GM23338 (cell line): ENCODE measurements around the gene PRKD3. TPM values are rescaled to one million over a fixed set of nuclear protein-coding genes. Genes with fewer than 3 reads are reported as not detected.

ENCODE experiments used
- ATAC-seq: fragments of 200-7000 bp; cut with Tn5 transposase; 3 replicates; pipeline ENCODE4 v1.9.1; 2020
- DNase-seq: peaks from one replicate; pipeline ENCODE4 v3.0.0-alpha.2; 2015; ENCODE audit warnings: low spot score
- H2AFZ ChIP-seq: fragments of 200-600 bp; sonication (generic); 2 replicates; pipeline ENCODE4 v1.8.0; 2016; ENCODE audit warnings: antibody characterized with exemption, mild to moderate bottlenecking, moderate library complexity
- H3F3A ChIP-seq: fragments of 200-600 bp; sonication (generic); replicated peaks from 2 replicates; pipeline ENCODE4 v1.8.0; 2017; ENCODE audit warnings: antibody characterized with exemption, mixed run types, low read depth
- H3K27ac ChIP-seq: fragments of 200-600 bp; sonication (generic); 2 replicates; pipeline ENCODE4 v1.6.1; 2016; ENCODE audit warnings: low read depth
- H3K27me3 ChIP-seq: fragments of 200-600 bp; sonication (generic); 2 replicates; pipeline ENCODE4 v1.8.0; 2016; ENCODE audit warnings: mild to moderate bottlenecking, mixed run types, moderate library complexity; ENCODE audit not compliant: insufficient read depth
- H3K36me3 ChIP-seq: fragments of 200-600 bp; sonication (generic); 2 replicates; pipeline ENCODE4 v1.8.0; 2016; ENCODE audit warnings: mild to moderate bottlenecking; ENCODE audit not compliant: insufficient read depth
- H3K4me1 ChIP-seq: fragments of 200-600 bp; sonication (generic); 2 replicates; pipeline ENCODE4 v1.8.0; 2016; ENCODE audit warnings: mild to moderate bottlenecking, moderate library complexity; ENCODE audit not compliant: insufficient read depth
- H3K4me2 ChIP-seq: fragments of 200-600 bp; sonication (generic); 2 replicates; pipeline ENCODE4 v1.7.1; 2017; ENCODE audit warnings: mixed run types
- H3K4me3 ChIP-seq: fragments of 200-600 bp; sonication (generic); 2 replicates; pipeline ENCODE4 v1.6.1; 2016; ENCODE audit warnings: mixed run types
- H3K79me2 ChIP-seq: fragments of 200-600 bp; sonication (generic); replicated peaks from 2 replicates; pipeline ENCODE4 v1.8.0; 2017; ENCODE audit warnings: mild to moderate bottlenecking; ENCODE audit not compliant: insufficient read depth
- H3K9me2 ChIP-seq: fragments of 200-600 bp; sonication (generic); 2 replicates; pipeline ENCODE4 v1.8.0; 2017; ENCODE audit not compliant: insufficient read depth
- H4K20me1 ChIP-seq: fragments of 200-600 bp; sonication (generic); replicated peaks from 2 replicates; pipeline ENCODE4 v1.8.0; 2017; ENCODE audit warnings: mild to moderate bottlenecking; ENCODE audit not compliant: insufficient read depth
- H3K27ac Mint-ChIP-seq: 2 replicates; pipeline ENCODE4 v1.8.0; 2020; ENCODE audit warnings: inconsistent platforms, mild to moderate bottlenecking, moderate library complexity, mixed read lengths
- H3K27me3 Mint-ChIP-seq: 3 replicates; pipeline ENCODE4 v1.8.0; 2022; ENCODE audit warnings: low read depth, mild to moderate bottlenecking, moderate library complexity, mixed read lengths, inconsistent platforms; ENCODE audit not compliant: insufficient read depth, poor library complexity
- H3K36me3 Mint-ChIP-seq: 3 replicates; pipeline ENCODE4 v1.8.0; 2021; ENCODE audit warnings: low read depth, mild to moderate bottlenecking, inconsistent platforms, moderate library complexity, mixed read lengths
- H3K4me1 Mint-ChIP-seq: 3 replicates; pipeline ENCODE4 v1.8.0; 2020; ENCODE audit warnings: mild to moderate bottlenecking, inconsistent platforms, mixed read lengths
- H3K4me3 Mint-ChIP-seq: 3 replicates; pipeline ENCODE4 v1.8.0; 2021; ENCODE audit warnings: moderate library complexity, mild to moderate bottlenecking, inconsistent platforms, mixed read lengths
- H3K9me3 Mint-ChIP-seq: 3 replicates; pipeline ENCODE4 v1.8.0; 2020; ENCODE audit warnings: moderate library complexity, mild to moderate bottlenecking, inconsistent platforms, mixed read lengths
- JUNB ChIP-seq: IDR thresholded peaks from one replicate; pipeline ENCODE4 v1.6.1; 2016; ENCODE audit warnings: antibody characterized with exemption; ENCODE audit not compliant: unreplicated experiment
- NANOG ChIP-seq: IDR thresholded peaks from 2 replicates; pipeline ENCODE4 v1.6.1; 2016; ENCODE audit warnings: antibody characterized with exemption, borderline replicate concordance
- ZNF114 ChIP-seq: fragments of 250-450 bp; sonication (Bioruptor Pico); IDR thresholded peaks from 2 replicates; pipeline ENCODE4 v1.5.0; 2020; ENCODE audit warnings: mild to moderate bottlenecking, moderate library complexity
- polyA plus RNA-seq: library from polyadenylated mRNA; unstranded; fragments of >200 nt; fragmentation: Nextera tagmentation; extraction: Ambion mirVana; gene quantifications from 2 replicates; pipeline ENCODE4 v1.2.1, GENCODE V29; 2016
- total RNA-seq: library from RNA; depleted of rRNA; stranded (reverse); fragments of >200 nt; shearing (Covaris generic); gene quantifications from 2 replicates; pipeline ENCODE4 v1.2.3, GENCODE V29; 2014
- TF ChIP-seq, protein P1 (sequence below): fragments of 250-450 bp; sonication (Bioruptor Pico); IDR thresholded peaks from 2 replicates; pipeline ENCODE4 v1.5.0; 2020; ENCODE audit warnings: mild to moderate bottlenecking, moderate library complexity
- TF ChIP-seq, protein P2 (sequence below), 2 experiments: fragments of 200-600 bp in 1 of 2; sonication (generic) in 1 of 2; conservative IDR thresholded peaks; 2 replicates each; pipeline versions ENCODE4 v1.5.1 to v1.6.1; 2016 to 2017; ENCODE audit warnings: antibody characterized with exemption in 2 of 2, low read depth in 2 of 2, mild to moderate bottlenecking in 2 of 2, moderate library complexity in 1 of 2

Gene PRKD3
- total and polyA plus RNA-seq, 2 experiments from 2014 or later = 59.7 to 77.0 TPM

- ATAC-seq (no peak), DNase-seq (no peak)
- no peaks in the 10 kb centered on the region for H3K4me1 ChIP-seq
- H3K9me2 ChIP-seq = no peaks in the 10 kb centered on the region
- no peak for TF ChIP-seq JUNB
- TF ChIP-seq ZNF114 (CRISPR knock-in tag) = no peak
- TF ChIP-seq, protein P1, sequence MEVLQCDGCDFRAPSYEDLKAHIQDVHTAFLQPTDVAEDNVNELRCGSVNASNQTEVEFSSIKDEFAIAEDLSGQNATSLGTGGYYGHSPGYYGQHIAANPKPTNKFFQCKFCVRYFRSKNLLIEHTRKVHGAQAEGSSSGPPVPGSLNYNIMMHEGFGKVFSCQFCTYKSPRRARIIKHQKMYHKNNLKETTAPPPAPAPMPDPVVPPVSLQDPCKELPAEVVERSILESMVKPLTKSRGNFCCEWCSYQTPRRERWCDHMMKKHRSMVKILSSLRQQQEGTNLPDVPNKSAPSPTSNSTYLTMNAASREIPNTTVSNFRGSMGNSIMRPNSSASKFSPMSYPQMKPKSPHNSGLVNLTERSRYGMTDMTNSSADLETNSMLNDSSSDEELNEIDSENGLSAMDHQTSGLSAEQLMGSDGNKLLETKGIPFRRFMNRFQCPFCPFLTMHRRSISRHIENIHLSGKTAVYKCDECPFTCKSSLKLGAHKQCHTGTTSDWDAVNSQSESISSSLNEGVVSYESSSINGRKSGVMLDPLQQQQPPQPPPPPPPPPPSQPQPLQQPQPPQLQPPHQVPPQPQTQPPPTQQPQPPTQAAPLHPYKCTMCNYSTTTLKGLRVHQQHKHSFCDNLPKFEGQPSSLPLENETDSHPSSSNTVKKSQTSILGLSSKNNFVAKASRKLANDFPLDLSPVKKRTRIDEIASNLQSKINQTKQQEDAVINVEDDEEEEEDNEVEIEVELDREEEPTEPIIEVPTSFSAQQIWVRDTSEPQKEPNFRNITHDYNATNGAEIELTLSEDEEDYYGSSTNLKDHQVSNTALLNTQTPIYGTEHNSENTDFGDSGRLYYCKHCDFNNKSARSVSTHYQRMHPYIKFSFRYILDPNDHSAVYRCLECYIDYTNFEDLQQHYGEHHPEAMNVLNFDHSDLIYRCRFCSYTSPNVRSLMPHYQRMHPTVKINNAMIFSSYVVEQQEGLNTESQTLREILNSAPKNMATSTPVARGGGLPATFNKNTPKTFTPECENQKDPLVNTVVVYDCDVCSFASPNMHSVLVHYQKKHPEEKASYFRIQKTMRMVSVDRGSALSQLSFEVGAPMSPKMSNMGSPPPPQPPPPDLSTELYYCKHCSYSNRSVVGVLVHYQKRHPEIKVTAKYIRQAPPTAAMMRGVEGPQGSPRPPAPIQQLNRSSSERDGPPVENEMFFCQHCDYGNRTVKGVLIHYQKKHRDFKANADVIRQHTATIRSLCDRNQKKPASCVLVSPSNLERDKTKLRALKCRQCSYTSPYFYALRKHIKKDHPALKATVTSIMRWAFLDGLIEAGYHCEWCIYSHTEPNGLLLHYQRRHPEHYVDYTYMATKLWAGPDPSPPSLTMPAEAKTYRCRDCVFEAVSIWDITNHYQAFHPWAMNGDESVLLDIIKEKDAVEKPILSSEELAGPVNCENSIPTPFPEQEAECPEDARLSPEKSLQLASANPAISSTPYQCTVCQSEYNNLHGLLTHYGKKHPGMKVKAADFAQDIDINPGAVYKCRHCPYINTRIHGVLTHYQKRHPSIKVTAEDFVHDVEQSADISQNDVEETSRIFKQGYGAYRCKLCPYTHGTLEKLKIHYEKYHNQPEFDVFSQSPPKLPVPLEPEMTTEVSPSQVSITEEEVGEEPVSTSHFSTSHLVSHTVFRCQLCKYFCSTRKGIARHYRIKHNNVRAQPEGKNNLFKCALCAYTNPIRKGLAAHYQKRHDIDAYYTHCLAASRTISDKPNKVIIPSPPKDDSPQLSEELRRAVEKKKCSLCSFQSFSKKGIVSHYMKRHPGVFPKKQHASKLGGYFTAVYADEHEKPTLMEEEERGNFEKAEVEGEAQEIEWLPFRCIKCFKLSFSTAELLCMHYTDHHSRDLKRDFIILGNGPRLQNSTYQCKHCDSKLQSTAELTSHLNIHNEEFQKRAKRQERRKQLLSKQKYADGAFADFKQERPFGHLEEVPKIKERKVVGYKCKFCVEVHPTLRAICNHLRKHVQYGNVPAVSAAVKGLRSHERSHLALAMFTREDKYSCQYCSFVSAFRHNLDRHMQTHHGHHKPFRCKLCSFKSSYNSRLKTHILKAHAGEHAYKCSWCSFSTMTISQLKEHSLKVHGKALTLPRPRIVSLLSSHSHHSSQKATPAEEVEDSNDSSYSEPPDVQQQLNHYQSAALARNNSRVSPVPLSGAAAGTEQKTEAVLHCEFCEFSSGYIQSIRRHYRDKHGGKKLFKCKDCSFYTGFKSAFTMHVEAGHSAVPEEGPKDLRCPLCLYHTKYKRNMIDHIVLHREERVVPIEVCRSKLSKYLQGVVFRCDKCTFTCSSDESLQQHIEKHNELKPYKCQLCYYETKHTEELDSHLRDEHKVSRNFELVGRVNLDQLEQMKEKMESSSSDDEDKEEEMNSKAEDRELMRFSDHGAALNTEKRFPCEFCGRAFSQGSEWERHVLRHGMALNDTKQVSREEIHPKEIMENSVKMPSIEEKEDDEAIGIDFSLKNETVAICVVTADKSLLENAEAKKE (CRISPR knock-in tag) = no peak
- no peak for TF ChIP-seq NANOG
- TF ChIP-seq, protein P2, sequence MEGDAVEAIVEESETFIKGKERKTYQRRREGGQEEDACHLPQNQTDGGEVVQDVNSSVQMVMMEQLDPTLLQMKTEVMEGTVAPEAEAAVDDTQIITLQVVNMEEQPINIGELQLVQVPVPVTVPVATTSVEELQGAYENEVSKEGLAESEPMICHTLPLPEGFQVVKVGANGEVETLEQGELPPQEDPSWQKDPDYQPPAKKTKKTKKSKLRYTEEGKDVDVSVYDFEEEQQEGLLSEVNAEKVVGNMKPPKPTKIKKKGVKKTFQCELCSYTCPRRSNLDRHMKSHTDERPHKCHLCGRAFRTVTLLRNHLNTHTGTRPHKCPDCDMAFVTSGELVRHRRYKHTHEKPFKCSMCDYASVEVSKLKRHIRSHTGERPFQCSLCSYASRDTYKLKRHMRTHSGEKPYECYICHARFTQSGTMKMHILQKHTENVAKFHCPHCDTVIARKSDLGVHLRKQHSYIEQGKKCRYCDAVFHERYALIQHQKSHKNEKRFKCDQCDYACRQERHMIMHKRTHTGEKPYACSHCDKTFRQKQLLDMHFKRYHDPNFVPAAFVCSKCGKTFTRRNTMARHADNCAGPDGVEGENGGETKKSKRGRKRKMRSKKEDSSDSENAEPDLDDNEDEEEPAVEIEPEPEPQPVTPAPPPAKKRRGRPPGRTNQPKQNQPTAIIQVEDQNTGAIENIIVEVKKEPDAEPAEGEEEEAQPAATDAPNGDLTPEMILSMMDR (conservative IDR thresholded peaks at IDR 0.05; ENCODE audit: low read depth in 2 of 2) = peak; percentile 34 to 40; a peak in 3 of 4 replicates
- H3K4me3 Mint-ChIP-seq = no peak overlapping the region
- H3K27ac Mint-ChIP-seq = no peak overlapping the region
- H3K36me3 Mint-ChIP-seq = peaks cover 22% of the 10 kb centered on the region
- H3K79me2 ChIP-seq = no peaks in the 10 kb centered on the region
- no peaks in the 10 kb centered on the region for H4K20me1 ChIP-seq
- no peak overlapping the region for H2AFZ ChIP-seq
- no peak overlapping the region for H3K4me2 ChIP-seq
- no peaks in the 10 kb centered on the region for H3K27me3 ChIP-seq
- H3F3A ChIP-seq = no peaks in the 10 kb centered on the region
- H3K27ac ChIP-seq = no peak overlapping the region
- no peaks in the 10 kb centered on the region for H3K27me3 Mint-ChIP-seq
- H3K4me3 ChIP-seq = no peak overlapping the region
- no peaks in the 10 kb centered on the region for H3K4me1 Mint-ChIP-seq
- no peaks in the 10 kb centered on the region for H3K9me3 Mint-ChIP-seq
- peaks cover 24% of the 10 kb centered on the region for H3K36me3 ChIP-seq
Observed at GRCh38 chr2:37281916-37282315, 42.7 kb downstream of the PRKD3 start.
